H9 (cell line): ENCODE data around the gene IGFBP3. TPM values are rescaled to one million over a fixed set of nuclear protein-coding genes. Genes with fewer than 3 reads are reported as not detected.

ENCODE experiments used
- DNase-seq: peaks from one replicate; pipeline ENCODE4 v3.0.0-alpha.2; 2017
- H2AFZ ChIP-seq: one replicate; pipeline ENCODE4 v1.6.1; 2013; ENCODE audit warnings: mild to moderate bottlenecking, low read length, control low read depth, moderate library complexity
- H2AK5ac ChIP-seq: 2 replicates; pipeline ENCODE4 v1.6.1; 2013; ENCODE audit warnings: low read length, control low read depth, mixed read lengths; ENCODE audit not compliant: insufficient read length
- H2BK120ac ChIP-seq: one replicate; pipeline ENCODE4 v1.6.1; 2013; ENCODE audit warnings: low read depth, mild to moderate bottlenecking, low read length, control low read depth, inconsistent platforms; ENCODE audit not compliant: poor library complexity, severe bottlenecking
- H2BK12ac ChIP-seq: 2 replicates; pipeline ENCODE4 v1.6.1; 2013; ENCODE audit warnings: low read length, control low read depth, mixed read lengths, low read depth; ENCODE audit not compliant: insufficient read length
- H2BK15ac ChIP-seq: 2 replicates; pipeline ENCODE4 v1.6.1; 2013; ENCODE audit warnings: low read depth, low read length, control low read depth
- H2BK20ac ChIP-seq: one replicate; pipeline ENCODE4 v1.6.1; 2013; ENCODE audit warnings: low read depth, mild to moderate bottlenecking, low read length, control low read depth, inconsistent platforms; ENCODE audit not compliant: poor library complexity, severe bottlenecking
- H2BK5ac ChIP-seq: 2 replicates; pipeline ENCODE4 v1.6.1; 2013; ENCODE audit warnings: low read length, control low read depth, mixed read lengths; ENCODE audit not compliant: insufficient read length
- H3K14ac ChIP-seq: 2 replicates; pipeline ENCODE4 v1.6.1; 2013; ENCODE audit warnings: low read length, control low read depth; ENCODE audit not compliant: insufficient read depth
- H3K18ac ChIP-seq: 2 replicates; pipeline ENCODE4 v1.6.1; 2013; ENCODE audit warnings: low read depth, mild to moderate bottlenecking, mixed read lengths, low read length, control low read depth; ENCODE audit not compliant: insufficient read length
- H3K23ac ChIP-seq: 2 replicates; pipeline ENCODE4 v1.6.1; 2013; ENCODE audit warnings: low read length, control low read depth, mixed read lengths, low read depth; ENCODE audit not compliant: insufficient read length
- H3K23me2 ChIP-seq: 2 replicates; pipeline ENCODE4 v1.6.1; 2013; ENCODE audit warnings: low read depth, mild to moderate bottlenecking, mixed read lengths, low read length, control low read depth; ENCODE audit not compliant: insufficient read length, poor library complexity, severe bottlenecking
- H3K27ac ChIP-seq: 2 replicates; pipeline ENCODE4 v1.5.1; 2013; ENCODE audit warnings: low read length, control low read depth, mixed read lengths, low read depth; ENCODE audit not compliant: insufficient read length
- H3K27me3 ChIP-seq: 2 replicates; pipeline ENCODE4 v1.6.1; 2013; ENCODE audit warnings: low read length, control low read depth, inconsistent platforms; ENCODE audit not compliant: insufficient read depth
- H3K4ac ChIP-seq: 2 replicates; pipeline ENCODE4 v1.6.1; 2013; ENCODE audit warnings: low read depth, mild to moderate bottlenecking, control low read depth, inconsistent platforms, low read length, moderate library complexity
- H3K4me1 ChIP-seq: 2 replicates; pipeline ENCODE4 v1.6.1; 2013; ENCODE audit warnings: low read length, control low read depth, inconsistent platforms; ENCODE audit not compliant: insufficient read depth
- H3K4me2 ChIP-seq: 2 replicates; pipeline ENCODE4 v1.6.1; 2013; ENCODE audit warnings: low read length, control low read depth, mixed read lengths; ENCODE audit not compliant: insufficient read length, insufficient read depth
- H3K56ac ChIP-seq: 2 replicates; pipeline ENCODE4 v1.6.1; 2013; ENCODE audit warnings: low read depth, mild to moderate bottlenecking, mixed read lengths, low read length, control low read depth; ENCODE audit not compliant: insufficient read length
- H3K79me1 ChIP-seq: 2 replicates; pipeline ENCODE4 v1.6.1; 2013; ENCODE audit warnings: low read depth, mild to moderate bottlenecking, moderate library complexity, low read length, control low read depth, inconsistent platforms; ENCODE audit not compliant: insufficient read depth, poor library complexity, severe bottlenecking
- H3K79me2 ChIP-seq: 2 replicates; pipeline ENCODE4 v1.6.1; 2013; ENCODE audit warnings: low read length, control low read depth, inconsistent platforms; ENCODE audit not compliant: insufficient read depth
- H3K9ac ChIP-seq: 2 replicates; pipeline ENCODE4 v1.6.1; 2013; ENCODE audit warnings: low read length, control low read depth, mixed read lengths; ENCODE audit not compliant: insufficient read length; ENCODE audit errors: extremely low read depth
- H3K9me3 ChIP-seq: one replicate; pipeline ENCODE4 v1.6.1; 2013; ENCODE audit warnings: low read depth, low read length, inconsistent platforms; ENCODE audit not compliant: control insufficient read depth
- H3T11ph ChIP-seq: one replicate; pipeline ENCODE4 v1.6.1; 2013; ENCODE audit warnings: mild to moderate bottlenecking, low read length, control low read depth, inconsistent platforms
- H4K20me1 ChIP-seq: one replicate; pipeline ENCODE4 v1.6.1; 2013; ENCODE audit not compliant: control insufficient read depth, insufficient read length, insufficient read depth
- H4K5ac ChIP-seq: 2 replicates; pipeline ENCODE4 v1.6.1; 2013; ENCODE audit warnings: low read depth, mild to moderate bottlenecking, mixed read lengths, low read length, control low read depth; ENCODE audit not compliant: insufficient read length
- H4K8ac ChIP-seq: replicated peaks from 2 replicates; pipeline ENCODE4 v1.6.1; 2013; ENCODE audit warnings: low read length, control low read depth, mixed read lengths, low read depth; ENCODE audit not compliant: insufficient read length
- H4K91ac ChIP-seq: 2 replicates; pipeline ENCODE4 v1.6.1; 2013; ENCODE audit warnings: low read depth, mild to moderate bottlenecking, moderate library complexity, mixed read lengths, low read length, control low read depth; ENCODE audit not compliant: insufficient read length
- H3K27ac Mint-ChIP-seq, 3 experiments: 2 replicates in 2 of 3; 3 replicates in 1 of 3; pipeline ENCODE4 v1.8.0; 2020 to 2021; ENCODE audit warnings: mixed read lengths in 3 of 3, mild to moderate bottlenecking in 1 of 3, moderate library complexity in 1 of 3
- H3K27me3 Mint-ChIP-seq: 2 replicates; pipeline ENCODE4 v1.8.0; 2021; ENCODE audit warnings: low read depth, mild to moderate bottlenecking, moderate library complexity, mixed read lengths
- H3K36me3 Mint-ChIP-seq, 3 experiments: 2 replicates in 2 of 3; 3 replicates in 1 of 3; pipeline ENCODE4 v1.8.0; 2020 to 2021; ENCODE audit warnings: low read depth in 3 of 3, mixed read lengths in 3 of 3; ENCODE audit not compliant: insufficient read depth in 1 of 3
- H3K4me1 Mint-ChIP-seq, 2 experiments: 2 replicates each; pipeline ENCODE4 v1.8.0; 2020; ENCODE audit warnings: mixed read lengths in 2 of 2
- H3K4me3 Mint-ChIP-seq, 2 experiments: 2 replicates in 1 of 2; 3 replicates in 1 of 2; pipeline ENCODE4 v1.8.0; 2020 to 2021; ENCODE audit warnings: mild to moderate bottlenecking in 2 of 2, mixed read lengths in 2 of 2, moderate library complexity in 1 of 2
- H3K9me3 Mint-ChIP-seq, 2 experiments: 2 replicates in 1 of 2; 3 replicates in 1 of 2; pipeline ENCODE4 v1.8.0; 2020; ENCODE audit warnings: mild to moderate bottlenecking in 2 of 2, mixed read lengths in 2 of 2, moderate library complexity in 1 of 2
- WGBS: extraction: QIAGEN DNeasy Blood & Tissue Kit; methylation state at CpG from one replicate; pipeline ENCODE4 v1.1.7; 2013; ENCODE audit warnings: missing lambda C conversion rate, low lambda C conversion rate, mixed read lengths; ENCODE audit not compliant: insufficient read length; ENCODE audit errors: extremely low coverage; 5-methylcytosine and 5-hydroxymethylcytosine counted together
- total RNA-seq: library from RNA; stranded (reverse); gene quantifications from 2 replicates; pipeline ENCODE4 v1.2.1, GENCODE V29; 2021
- TF ChIP-seq, protein P1 (sequence below): fragments of 200-600 bp; sonication (generic); conservative IDR thresholded peaks from 3 replicates; pipeline ENCODE4 v1.8.0; 2021; ENCODE audit warnings: antibody characterized with exemption, mild to moderate bottlenecking

IGFBP3 gene
- total RNA-seq, 1 experiment from 2014 or later = 10.0 TPM

DNA sequence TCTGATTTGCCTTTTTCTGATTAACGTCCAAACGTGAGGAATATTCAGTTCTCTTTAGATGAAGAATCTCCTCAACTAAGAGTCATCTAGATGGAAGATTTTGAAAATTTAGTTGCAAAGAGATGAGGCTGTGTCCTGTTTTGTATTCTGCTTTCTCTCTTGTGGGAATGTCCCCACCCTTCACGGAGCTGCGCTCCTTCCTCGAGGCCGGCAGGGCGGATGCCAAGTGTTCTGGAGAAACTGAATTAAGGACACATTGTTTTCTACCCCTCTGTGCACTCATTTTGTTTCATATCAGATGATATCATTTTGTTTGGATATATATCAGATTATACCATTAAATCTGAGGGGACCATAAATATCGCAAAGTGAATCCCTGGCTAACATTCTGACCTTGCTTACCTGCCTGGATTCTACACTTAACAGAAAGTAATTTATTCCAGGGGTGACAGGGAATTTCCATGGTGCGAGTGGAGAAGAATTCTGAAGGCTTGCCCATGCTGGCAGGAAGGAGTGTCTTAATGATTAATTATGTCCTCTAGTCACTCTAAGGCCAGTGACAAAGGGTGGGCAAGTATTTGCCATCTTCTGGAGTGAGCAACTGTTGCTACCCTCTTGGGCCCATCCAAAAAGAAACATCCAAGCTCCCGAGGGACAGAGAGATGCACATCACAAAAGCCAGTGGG is 47.9 kb upstream of the IGFBP3 start:
- Mint-ChIP-seq H3K36me3 (no peaks in the 10 kb centered on the region), H3K27ac (no peak overlapping the region), H3K9me3 (no peaks in the 10 kb centered on the region), H3K4me3 (no peak overlapping the region), H3K4me1 (peaks cover 4 to 5% of the 10 kb centered on the region in 2 experiments; a peak in 1 of 4 replicates), H3K27me3 (no peaks in the 10 kb centered on the region; the same call in 1 of the 2 replicates)
- Histone ChIP-seq H3K4me2 (no peak overlapping the region), H3K9ac (no peak overlapping the region), H3K27me3 (no peaks in the 10 kb centered on the region), H2BK5ac (no peak overlapping the region), H2BK12ac (no peak overlapping the region), H4K5ac (no peak overlapping the region), H3K18ac (no peak overlapping the region), H3K23ac (no peak overlapping the region), H4K91ac (no peak overlapping the region), H3K14ac (no peak overlapping the region), H3K79me1 (no peaks in the 10 kb centered on the region), H2AK5ac (no peak overlapping the region), H3K27ac (no peak overlapping the region), H3K56ac (no peak overlapping the region), H3K79me2 (no peaks in the 10 kb centered on the region), H4K8ac (no peak overlapping the region), H3T11ph (no peak overlapping the region), H2BK120ac (no peak overlapping the region), H3K23me2 (no peaks in the 10 kb centered on the region), H3K4me1 (no peaks in the 10 kb centered on the region), H4K20me1 (no peaks in the 10 kb centered on the region), H2AFZ (no peak overlapping the region), H3K9me3 (no peaks in the 10 kb centered on the region), H2BK20ac (no peak overlapping the region), H2BK15ac (no peak overlapping the region), H3K4ac (no peak overlapping the region)
- WGBS = no CpG with 5 or more reads among the region's 10 CpGs
- TF ChIP-seq, protein P1, sequence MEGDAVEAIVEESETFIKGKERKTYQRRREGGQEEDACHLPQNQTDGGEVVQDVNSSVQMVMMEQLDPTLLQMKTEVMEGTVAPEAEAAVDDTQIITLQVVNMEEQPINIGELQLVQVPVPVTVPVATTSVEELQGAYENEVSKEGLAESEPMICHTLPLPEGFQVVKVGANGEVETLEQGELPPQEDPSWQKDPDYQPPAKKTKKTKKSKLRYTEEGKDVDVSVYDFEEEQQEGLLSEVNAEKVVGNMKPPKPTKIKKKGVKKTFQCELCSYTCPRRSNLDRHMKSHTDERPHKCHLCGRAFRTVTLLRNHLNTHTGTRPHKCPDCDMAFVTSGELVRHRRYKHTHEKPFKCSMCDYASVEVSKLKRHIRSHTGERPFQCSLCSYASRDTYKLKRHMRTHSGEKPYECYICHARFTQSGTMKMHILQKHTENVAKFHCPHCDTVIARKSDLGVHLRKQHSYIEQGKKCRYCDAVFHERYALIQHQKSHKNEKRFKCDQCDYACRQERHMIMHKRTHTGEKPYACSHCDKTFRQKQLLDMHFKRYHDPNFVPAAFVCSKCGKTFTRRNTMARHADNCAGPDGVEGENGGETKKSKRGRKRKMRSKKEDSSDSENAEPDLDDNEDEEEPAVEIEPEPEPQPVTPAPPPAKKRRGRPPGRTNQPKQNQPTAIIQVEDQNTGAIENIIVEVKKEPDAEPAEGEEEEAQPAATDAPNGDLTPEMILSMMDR = no peak
- no peak for DNase-seq
